ENCODE measurements around the gene MAPK11.
A peak's percentile ranks its signal among the peaks of the same experiment; 100 is the strongest.

The MAPK11 gene

GRCh38 chr22:50221410-50222300 is 48.5 kb downstream of the MAPK11 start:
- DNase-seq = no peak

- DNase-seq = no peak
Measured at GRCh38 chr22:50220603-50221409, 49.4 kb downstream of the MAPK11 start.

DNA sequence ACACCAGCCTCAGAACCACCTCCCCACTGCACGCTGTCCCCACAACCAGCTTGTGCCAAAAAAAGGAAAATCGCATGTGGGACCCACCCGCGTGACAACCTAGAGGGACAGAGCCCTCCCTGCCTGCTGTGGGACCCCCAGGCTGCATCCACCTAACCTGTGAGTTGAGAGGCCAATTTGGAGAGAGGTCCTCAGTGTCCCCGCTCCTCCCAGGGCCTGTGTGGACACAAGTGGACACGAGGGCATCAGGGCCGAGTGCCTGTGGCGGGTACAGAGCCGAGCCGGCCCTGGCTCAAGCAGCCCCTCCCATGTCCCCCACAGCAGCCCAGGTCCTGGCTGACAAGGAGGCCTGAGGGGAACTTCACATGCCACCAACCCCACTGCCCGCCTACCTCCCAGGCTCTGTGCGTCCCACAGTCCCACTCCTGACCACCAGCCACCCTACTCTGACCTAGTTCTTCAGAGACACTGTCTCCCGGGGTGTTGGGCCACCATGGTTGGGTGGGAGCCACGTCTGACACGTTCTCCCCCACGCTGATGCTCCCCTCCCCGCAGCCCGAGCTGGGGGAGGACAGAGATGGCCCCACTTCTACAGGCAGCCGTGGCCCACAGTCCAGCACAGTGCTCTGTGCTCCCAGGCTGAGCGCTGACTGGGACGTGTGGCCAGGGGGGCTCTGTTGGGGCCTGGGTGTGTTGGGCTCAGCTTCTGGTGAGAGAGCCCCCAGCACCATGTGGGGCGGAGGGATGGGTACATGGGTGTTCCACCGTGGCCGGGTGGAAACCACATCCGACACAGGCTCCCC is 50.2 kb downstream of the MAPK11 start:
- DNase-seq = no peak

- DNase-seq = peak; percentile 69
Measured at GRCh38 chr22:50218996-50219727, 51.0 kb downstream of the MAPK11 start.

DNA sequence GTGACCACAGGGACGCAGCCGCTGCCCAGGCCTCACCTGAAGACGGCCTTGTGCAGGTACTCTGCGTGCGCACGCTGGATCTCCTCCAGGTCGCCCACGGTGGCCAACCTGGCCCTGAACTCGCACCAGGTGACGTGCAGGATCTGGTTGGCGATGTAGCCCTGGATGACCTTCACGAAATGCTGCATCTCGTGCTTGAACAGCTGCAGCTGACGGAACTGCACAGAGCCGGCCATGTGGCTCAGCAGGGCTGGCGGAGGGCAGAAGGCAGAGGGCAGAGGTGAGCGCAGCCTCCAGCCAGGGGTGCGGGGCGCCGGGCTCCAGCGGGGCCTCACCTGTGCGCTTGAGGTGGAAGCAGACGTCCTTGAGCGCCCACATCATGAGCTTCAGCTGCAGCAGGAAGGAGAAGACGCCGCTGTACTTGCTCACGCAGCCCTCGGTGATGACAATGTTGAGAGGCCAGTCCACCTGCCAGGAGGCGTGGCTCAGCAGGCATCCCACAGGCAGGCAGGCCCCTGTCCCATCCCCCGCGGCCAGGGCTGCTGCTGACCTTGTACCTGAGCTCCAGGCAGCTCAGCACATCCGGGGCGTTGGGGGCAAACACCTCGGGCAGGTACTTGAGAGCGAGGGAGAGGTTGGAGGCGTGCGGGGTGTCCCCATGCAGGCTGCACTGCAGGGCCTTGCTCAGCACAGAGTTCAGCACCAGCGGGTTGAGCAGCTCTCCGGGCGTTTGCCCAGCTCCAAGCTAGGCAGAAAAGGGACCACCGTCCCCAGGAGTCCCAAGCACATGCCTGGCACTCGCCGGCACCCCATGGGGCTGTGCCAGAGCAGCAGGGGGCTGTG is 51.8 kb downstream of the MAPK11 start:
- DNase-seq = no peak

DNA sequence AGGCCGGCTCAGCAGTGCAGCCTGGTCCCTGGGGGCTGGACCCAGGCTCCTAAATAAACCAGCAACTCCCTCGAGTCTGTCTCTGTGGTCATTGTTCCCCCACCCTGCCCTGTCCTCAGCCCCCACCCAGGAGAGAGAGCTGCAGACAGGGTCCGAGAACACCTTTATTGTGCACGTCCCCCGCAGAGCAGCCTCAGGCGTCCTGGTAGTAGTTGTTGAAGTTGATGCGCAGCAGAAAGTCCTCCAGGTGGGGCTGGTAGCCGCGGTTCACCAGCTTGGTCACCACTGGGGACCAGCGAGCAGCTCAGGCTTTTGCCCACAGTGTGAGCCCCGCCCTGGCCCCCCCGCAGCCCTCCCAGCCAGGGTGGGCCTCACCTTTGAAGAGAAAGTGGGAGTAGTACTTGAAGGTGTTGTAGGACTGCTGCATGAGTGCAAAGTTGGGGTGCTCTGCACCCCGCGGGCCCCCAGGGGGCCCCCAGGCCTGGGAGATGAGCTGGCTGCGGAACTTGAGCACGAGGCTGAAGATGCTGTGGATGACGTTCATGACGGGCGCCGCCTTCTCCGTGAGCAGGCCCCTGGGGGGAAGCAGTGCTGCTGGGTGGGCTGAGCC is 52.5 kb downstream of the MAPK11 start:
- no peak for DNase-seq

GRCh38 chr22:50216684-50217520 is 53.3 kb downstream of the MAPK11 start:
- DNase-seq = no peak

GRCh38 chr22:50216055-50216683 is 54.0 kb downstream of the MAPK11 start:
- no peak for DNase-seq

DNA sequence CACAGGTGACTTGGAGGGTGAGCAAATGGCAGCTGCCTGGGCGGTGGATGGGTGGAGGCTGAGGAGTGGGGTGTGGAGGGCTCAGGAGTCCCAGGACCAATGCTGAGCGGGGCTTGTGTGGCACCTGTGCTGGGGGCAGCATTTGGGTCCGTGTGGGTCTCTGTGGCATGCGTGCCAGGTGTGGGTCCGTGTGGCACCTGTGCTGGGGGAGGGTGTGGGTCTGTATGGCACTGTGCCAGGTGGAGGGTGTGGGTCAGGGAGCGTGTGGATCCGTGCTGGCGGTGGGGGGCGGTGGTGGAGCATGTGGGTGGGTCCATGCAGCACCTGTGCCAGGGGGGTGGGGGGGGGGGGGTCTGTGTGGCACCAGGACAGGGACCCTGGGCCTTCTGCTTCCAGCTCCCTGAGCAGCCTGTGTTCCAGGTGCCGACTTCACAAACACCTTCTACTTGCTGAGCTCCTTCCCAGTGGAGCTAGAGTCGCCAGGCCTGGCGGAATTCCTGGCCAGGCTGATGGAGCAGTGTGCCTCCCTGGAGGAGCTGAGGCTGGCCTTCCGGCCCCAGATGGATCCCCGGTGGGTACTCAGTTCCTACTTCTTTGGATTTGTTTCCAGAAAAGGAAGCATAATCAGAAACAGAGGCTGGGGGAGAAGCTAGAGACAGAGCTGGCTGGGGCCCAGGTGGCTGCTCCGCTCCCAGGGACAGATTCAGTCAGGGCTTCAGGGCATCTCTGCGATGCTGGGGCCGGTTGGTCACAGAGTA is 54.7 kb downstream of the MAPK11 start:
- DNase-seq = no peak

Data from fibroblast of skin of back (primary cell).